ENCODE measurements around the gene LY6G5B.
A peak's percentile ranks its signal among the peaks of the same experiment; 100 is the strongest.
"Not testable (repeated sequence)": the region's sequence is repeated elsewhere in the genome, so short reads cannot be mapped to it uniquely, and the experiment has no call there.

The LY6G5B gene

GRCh38 chr6:31691078-31691463, 21.3 kb downstream of the LY6G5B start:
- no peak for DNase-seq (ENCODE audit: low read depth, low spot score)

GRCh38 chr6:31691564-31692108, 21.9 kb downstream of the LY6G5B start:
- DNase-seq (ENCODE audit: low read depth, low spot score) = no peak

GRCh38 chr6:31692353-31692752, 22.6 kb downstream of the LY6G5B start:
- no peak for DNase-seq (ENCODE audit: low read depth, low spot score)

GRCh38 chr6:31692886-31693285, 23.1 kb downstream of the LY6G5B start:
- no peak for DNase-seq (ENCODE audit: low read depth, low spot score)

- DNase-seq (ENCODE audit: low read depth, low spot score) = no peak
These were observed 23.8 kb downstream of the LY6G5B start for GRCh38 chr6:31693535-31693934.

GRCh38 chr6:31697555-31697954, 27.8 kb downstream of the LY6G5B start:
- DNase-seq (ENCODE audit: low read depth, low spot score) = no peak

- no peak for DNase-seq (ENCODE audit: low read depth, low spot score)
These were observed 31.1 kb downstream of the LY6G5B start for GRCh38 chr6:31700740-31701401.

GRCh38 chr6:31701666-31702404, 32.1 kb downstream of the LY6G5B start:
- DNase-seq (ENCODE audit: low read depth, low spot score) = peak; percentile 41

- no peak for DNase-seq (ENCODE audit: low read depth, low spot score)
These were observed 32.6 kb downstream of the LY6G5B start for GRCh38 chr6:31702405-31702818.

GRCh38 chr6:31702819-31703716, 33.3 kb downstream of the LY6G5B start, which contains the start of gene ABHD16A:
ABHD16A (minus strand) TSS chr6:31703324; CDS start chr6:31703281, 43 bp downstream.
- peak; percentile 99 for DNase-seq (ENCODE audit: low read depth, low spot score)

- DNase-seq (ENCODE audit: low read depth, low spot score) = no peak
These were observed 36.2 kb downstream of the LY6G5B start for GRCh38 chr6:31705931-31706330.

GRCh38 chr6:31706599-31706998, 36.8 kb downstream of the LY6G5B start, which contains the start of gene LY6G6F:
LY6G6F (plus strand) TSS chr6:31706866; CDS start chr6:31706907, 41 bp downstream.
- DNase-seq (ENCODE audit: low read depth, low spot score) = no peak

- no peak for DNase-seq (ENCODE audit: low read depth, low spot score)
These were observed 37.9 kb downstream of the LY6G5B start for GRCh38 chr6:31707701-31708100.

- DNase-seq (ENCODE audit: low read depth, low spot score) = no peak
These were observed 38.4 kb downstream of the LY6G5B start for GRCh38 chr6:31708224-31708623.

- not testable (repeated sequence) for DNase-seq (ENCODE audit: low read depth, low spot score)
These were observed 39.4 kb downstream of the LY6G5B start for GRCh38 chr6:31709157-31709556.

- DNase-seq (ENCODE audit: low read depth, low spot score) = no peak
These were observed 40.9 kb downstream of the LY6G5B start for GRCh38 chr6:31710523-31711219.

GRCh38 chr6:31711233-31711632, 41.5 kb downstream of the LY6G5B start:
- DNase-seq (ENCODE audit: low read depth, low spot score) = no peak

GRCh38 chr6:31712296-31712695, 42.5 kb downstream of the LY6G5B start:
- no peak for DNase-seq (ENCODE audit: low read depth, low spot score)

GRCh38 chr6:31713465-31713864, 43.7 kb downstream of the LY6G5B start:
- no peak for DNase-seq (ENCODE audit: low read depth, low spot score)

GRCh38 chr6:31713991-31714684, 44.4 kb downstream of the LY6G5B start:
- DNase-seq (ENCODE audit: low read depth, low spot score) = no peak

Data from astrocyte of the hippocampus (primary cell).